T-helper 1 cell (primary cell): Measurements from ENCODE around the gene DAPK1.
"Not testable (repeated sequence)": the region's sequence is repeated elsewhere in the genome, so short reads cannot be mapped to it uniquely, and the experiment has no call there.

Experiments used
- DNase-seq, 5 donors: peaks; one replicate each; pipeline ENCODE4 v3.0.0-alpha.2; 2012 to 2020

Gene DAPK1

DNA sequence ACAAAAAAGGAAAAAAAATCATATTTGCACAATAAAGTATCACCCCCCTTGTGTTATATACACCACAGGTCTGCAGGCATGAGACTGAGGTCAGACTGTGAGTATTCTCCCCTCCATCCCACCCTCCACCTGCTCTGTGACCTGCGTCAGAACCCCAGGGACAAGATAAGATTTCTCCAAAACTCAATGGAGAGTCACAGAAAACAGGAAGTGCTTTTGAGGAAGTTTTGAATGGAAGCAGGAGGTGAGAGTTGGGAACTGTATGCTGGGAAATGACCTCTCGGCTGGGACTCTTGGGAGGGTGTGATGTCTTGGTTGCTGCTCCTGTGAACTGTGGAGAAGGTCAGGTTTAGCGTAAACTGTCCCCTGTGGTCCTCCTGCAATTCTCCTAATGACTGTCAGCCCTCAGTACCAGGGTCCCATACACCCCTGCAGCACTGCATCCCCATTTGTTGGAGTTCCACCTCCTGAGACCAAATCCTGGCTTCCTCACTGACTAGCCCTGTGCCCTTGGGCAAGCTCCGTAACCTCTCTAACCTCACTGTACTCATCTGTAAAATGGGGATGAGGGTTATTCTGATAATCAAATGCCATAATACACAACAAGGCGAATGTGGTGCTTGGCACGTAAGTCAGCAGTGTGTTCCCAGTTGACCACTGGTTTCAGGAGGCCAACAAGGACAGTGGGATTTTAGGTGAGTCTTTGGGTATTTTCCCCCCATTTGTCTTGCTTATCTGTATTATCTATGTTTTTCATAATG, 221.4 kb downstream of the DAPK1 start:
- DNase-seq, result no peak

DNA sequence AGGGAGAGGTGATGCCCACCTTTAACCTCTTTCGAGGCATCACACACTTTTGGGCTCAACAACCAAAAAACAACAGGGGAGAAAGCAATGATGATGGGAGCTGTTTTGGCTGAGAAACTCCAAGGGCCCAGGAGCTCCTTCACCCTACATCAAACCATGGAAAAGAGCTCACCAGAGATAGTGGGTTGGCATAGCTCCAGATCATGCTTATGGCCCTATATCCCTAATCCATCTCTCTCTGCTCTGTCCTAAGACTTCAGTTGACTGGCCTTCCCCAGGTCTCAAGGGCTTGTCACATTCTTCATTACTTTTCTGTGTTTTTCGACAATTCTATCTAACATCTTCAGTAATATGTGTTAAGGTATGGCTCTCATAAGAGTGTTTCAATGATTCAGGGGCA, 222.5 kb downstream of the DAPK1 start:
- no peak for DNase-seq

DNA sequence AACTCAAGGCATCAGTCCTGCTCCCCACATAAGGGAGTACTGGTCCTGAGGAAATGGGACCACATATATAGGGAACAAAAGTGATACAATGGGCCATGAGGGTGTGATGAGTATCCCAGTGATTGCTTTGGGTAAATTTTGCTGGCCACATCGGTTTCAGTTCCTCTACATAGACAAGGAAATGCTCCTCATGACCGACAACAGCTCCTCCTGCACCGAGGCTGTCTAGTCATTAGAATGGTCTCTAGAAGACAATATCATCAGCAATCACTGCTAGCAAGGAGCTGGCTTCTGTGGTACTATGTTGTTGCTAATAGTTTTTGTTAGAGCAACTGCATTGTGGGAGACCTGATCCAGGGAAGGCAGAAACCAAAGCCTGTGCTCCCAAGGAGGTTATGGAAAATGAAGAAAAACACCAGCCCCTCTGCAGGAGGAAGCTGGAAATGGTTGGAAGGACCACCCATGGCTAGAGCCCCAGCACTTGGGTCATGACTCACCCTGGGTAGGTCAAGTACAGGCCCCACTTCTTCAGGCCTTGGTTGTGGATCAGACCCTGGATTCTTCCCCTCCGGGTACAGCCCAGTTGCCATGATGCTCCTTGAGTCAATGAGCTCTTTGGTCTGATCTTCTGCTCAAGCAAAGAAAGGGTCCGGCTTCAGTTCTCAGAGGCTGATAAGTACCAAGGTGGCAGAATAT, 224.9 kb downstream of the DAPK1 start:
- DNase-seq, result no peak

DNA sequence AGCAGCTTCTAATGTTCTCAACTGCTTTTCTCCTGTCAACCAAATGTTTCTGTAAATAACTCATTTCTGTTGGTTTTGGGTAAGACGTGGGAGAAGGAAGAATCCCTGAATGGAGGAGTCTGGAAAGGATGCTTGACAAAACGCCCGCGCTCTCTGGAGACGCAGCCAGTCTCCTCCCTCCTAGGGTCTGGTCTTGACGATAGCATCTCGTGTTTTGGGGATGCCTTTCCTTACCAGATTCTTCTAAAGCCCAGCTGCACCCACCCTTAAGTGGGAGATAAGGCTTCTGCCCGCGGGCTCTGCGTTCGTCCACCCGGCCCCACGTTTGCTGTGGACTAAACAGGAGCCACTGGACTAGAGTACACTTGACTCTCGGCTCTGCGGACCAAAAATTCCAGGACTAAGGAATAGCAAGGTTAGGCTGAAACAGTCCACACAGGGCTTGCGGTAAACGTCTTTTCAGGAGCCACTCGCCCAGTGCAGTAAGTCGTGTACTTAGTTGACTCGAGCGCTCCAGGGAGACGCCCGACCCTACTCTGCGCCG, 227.8 kb downstream of the DAPK1 start:
- no peak for DNase-seq

DNA sequence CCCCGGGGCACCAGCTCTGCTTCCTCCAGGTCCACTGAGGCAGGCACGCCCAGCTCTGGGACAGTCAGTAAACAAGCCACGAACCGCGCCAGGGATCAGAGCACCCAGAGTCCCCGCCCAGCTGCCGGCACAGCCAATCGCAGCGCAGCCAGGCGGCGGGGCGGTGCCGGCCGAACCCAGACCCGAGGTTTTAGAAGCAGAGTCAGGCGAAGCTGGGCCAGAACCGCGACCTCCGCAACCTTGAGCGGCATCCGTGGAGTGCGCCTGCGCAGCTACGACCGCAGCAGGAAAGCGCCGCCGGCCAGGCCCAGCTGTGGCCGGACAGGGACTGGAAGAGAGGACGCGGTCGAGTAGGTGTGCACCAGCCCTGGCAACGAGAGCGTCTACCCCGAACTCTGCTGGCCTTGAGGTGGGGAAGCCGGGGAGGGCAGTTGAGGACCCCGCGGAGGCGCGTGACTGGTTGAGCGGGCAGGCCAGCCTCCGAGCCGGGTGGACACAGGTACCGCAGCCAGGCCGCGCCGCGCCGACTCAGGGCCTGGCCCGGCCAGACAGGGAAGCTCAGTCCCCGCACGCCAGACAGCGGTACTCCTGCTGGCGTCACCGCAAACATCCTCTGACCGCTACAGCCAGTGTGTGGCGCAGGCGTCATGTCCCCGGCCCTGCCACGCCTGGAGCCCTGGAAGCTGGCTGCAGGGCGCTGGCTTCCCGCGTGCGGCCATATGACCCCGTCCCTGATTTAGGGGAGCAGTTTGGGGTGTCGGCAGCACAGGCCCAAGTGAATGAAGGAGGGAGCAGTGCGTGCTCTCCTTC, 228.4 kb downstream of the DAPK1 start, which contains the start of gene CTSL:
Gene CTSL, plus strand, starts transcription at position 220 of the 810 bp plus-strand sequence. CDS start 1,485 bp downstream, outside the sequence.
- peak; percentile 15 to 43 (median 25) for DNase-seq

DNA sequence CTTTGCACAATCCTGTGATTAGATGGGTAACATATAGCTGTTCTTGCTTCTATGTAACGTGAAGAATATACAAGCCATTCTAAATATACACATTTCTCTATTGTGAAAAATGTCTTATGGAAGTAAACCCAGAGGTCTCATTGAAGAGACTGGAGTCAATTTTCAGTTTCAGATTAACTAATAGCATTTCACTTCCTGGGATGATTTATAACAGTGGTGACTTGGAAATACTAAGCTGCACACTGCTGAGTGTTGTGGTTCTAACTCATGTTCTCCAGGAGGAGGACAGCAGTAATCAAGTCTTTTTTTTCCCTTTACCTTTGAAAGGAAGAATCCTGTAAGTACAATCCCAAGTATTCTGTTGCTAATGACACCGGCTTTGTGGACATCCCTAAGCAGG, 231.6 kb downstream of the DAPK1 start:
- DNase-seq, result no peak

DNA sequence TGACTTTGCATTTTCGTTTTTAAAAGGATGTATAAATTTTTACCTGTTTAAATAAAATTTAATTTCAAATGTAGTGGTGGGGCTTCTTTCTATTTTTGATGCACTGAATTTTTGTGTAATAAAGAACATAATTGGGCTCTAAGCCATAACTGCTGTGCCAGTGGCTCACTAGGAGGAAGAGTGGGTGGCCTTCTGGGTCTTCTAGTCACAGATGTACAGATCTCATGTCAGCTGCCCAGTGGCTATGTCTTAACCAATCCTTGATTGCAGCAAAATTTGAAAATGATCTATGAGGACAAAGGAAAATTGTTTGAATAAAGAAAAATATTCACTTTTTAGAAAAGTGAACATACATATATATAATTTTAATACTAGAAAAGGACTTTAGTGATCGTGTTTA, 233.7 kb downstream of the DAPK1 start:
- DNase-seq, result no peak

DNA sequence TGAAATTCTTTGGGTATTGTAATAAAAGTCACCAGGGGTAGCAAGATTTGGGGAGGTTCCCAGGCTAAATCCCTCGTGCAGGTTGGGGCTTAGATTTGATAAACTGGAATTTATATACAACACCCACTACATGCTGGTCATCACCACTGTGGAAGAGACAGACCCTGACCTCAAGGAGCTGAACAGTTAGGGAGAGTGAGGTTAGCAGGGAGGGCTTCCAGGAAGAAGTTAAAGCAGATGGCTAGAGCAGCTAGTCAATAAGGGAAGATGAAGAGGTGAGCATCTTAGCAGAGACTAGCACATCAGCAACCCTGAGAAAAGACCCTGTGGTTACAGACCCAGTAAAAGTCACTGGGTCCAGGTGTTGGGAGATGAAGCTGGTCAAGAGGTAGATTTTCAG, 234.7 kb downstream of the DAPK1 start:
- DNase-seq, result no peak

DNA sequence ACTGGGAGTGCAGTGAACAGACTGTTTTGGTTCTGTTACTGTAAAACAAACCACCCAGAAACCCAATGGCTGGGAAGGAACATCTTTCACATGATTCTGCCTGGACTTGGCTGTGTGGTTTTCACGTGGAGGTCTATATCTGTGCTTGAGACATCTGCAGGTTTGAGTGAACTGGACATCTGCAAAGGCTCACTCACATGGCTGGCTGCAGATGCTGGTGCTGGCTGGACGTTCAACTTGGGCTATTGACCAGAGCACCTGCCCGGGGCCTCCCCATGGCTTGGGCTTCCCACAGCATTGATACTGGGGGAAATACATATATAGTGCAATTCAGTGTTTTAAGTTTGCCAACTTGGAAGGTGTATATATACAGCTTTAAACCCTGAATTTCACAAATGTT, 235.1 kb downstream of the DAPK1 start:
- no peak for DNase-seq

DNA sequence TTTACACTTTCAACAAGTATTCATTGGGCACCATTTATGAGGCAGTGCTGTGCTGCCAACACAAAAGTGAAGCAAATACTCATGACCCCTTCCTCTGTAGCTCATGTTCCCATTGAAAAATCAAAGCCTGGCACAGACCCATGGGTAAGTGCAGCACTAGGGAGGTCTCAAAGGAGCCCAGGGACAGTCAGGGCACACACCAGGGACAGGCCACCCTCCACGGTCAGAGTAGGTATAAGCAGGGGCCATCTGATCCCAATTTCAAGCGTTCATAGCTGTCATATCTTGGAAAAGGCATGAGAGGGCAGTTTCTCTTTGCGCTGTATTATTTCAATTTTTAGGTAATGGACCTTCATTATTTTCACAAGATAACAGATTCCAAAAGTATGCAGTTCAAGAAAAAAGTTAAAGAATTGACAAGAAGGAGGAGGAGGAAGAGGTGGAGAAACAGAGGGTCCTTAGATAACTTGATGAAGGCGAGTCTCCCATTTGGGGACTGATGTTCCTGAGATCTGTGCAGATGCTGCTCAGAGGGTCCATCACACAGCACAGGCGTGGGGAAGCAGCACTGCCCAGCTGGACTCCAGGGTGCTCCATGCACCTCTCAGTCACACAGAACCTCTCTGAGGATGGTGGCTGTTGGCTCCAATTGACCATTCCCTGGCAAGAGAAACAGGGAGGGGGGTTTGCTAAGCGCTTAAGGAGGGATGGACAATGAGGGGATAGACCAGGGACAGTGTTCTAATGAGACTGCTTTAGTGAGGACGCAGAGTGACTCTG, 235.8 kb downstream of the DAPK1 start:
- no peak for DNase-seq

DNA sequence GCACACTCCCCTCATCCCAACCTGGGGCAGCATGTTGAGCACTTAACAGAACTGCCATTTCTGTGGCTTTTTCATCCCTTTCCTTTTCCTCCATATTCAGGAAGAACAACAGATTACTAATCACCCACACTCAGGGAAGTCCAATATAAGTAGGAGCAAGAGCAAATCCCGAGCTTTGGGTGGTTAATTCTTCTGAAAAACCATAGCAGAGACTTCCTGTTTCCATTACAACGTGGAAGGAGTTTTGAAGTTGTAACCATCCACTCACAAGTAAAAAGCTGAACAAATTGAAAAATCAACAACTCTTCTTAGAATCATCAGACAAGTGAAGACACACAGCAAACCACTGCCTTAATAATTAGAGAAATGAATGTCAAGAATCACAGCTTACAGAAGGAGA, 236.4 kb downstream of the DAPK1 start:
- DNase-seq, result no peak

DNA sequence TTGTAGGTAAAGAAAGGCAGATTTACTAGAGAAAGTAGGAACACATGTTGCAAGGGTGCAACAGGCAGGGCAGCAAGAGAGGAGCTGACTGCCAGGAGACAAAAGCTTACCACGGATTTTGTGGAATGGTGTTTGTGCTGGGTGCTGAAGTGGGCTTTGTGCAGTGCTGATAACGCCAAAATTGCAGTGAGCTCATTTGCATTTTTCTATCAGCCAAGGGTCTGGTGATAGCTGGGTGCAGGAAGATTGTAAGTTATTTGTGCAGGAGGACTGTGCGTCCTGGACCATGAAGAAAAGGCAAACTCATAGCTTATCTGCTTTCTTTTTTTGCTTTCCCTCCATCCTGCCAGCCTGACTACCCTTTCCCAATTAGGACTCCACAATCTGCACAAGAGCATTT, 241.9 kb downstream of the DAPK1 start:
- DNase-seq, result no peak

DNA sequence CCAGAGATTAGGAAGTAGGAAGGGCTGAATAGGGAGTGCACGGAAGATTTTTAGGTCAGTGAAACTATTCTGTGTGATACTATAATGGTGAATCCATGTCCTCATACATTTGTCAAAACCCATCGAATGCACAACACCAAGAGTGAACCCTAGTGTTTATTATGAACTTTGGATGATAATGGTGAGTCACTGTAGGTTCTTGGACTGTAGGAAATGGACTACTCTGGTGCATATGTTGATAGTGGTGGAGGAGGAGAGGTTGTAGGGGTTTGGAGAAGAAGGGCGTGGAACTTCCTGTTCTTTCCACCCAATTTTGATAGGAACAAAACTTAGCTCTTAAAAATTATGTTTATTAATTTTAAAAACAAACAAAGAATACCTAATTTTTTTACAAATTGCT, 242.5 kb downstream of the DAPK1 start:
- DNase-seq, result no peak

DNA sequence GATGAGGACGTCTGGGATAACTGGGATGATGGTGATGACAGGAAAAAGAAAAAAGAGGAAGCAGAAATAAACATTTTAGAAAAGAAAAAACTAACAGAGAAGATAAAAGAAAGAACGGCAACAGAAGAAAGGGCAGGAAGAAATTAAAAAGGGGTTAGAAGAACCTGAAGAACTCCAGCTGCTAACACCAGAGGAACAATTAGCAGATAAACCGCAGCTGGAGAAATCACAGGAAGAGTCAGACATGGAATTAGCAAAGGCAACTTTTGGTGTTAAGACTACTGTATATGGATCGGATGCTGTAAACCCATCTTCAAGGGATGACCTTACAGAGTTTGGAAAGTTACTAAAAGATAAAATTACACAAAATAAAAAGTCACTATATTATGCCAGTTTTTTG, 243.7 kb downstream of the DAPK1 start:
- DNase-seq, result no peak

DNA sequence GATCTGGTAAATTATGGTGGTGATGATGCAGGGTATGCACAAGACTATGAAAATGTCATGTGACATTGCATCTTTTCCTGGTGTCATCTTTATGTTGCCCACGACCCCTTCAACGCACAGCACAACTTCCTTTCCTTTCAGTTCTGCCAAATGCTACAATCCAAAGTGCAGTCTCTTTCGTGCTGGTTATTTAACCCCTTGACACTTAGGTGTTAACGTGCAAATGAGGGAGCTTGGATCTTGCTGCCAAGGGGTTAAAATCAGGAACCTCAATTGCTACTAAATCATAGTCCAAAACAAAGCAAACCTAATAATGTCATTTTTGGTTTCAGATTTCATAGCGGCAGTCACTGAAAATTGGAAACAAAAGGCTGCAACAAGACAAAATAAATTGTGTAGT, 244.2 kb downstream of the DAPK1 start:
- DNase-seq, result no peak

DNA sequence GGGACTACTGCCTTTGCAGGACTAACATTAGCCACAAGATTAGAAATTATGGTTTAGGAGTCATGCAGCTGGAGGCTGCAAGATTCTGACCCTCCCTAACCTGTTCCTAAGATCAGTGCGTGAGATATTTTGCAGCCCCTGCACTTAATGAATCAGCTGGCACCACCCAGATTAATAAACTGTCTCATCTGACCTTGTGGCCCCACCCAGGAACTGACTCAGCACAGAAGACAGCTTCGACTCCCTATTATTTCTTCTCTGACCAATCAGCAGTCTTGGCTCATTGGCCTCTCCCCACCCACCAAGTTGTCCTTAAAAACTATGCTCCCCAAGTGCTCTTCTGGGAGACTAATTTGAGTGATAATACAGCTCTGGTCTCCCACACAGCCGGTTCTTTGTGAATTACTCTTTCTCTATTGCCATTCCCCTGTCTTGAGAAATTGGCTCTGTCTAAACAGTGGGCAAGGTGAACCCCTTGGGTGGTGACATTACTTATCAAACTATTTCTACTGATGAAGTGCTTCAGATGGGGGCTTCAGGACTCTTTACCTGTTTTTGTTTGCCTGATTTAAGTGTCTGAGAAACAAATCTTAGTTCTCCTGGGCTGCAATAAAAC, 245.3 kb downstream of the DAPK1 start:
- DNase-seq, result no peak

DNA sequence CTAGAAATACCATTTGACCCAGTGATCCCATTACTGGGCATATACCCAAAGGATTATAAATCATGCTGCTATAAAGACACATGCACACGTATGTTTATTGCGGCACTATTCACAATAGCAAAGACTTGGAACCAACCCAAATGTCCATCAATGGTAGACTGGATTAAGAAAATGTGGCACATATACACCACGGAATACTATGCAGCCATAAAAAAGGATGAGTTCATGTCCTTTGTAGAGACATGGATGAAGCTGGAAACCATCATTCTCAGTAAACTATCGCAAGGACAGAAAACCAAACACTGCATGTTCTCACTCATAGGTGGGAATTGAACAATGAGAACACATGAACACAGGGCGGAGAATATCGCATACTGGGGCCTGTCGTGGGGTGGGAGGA, 246.6 kb downstream of the DAPK1 start:
- not testable (repeated sequence) for DNase-seq

DNA sequence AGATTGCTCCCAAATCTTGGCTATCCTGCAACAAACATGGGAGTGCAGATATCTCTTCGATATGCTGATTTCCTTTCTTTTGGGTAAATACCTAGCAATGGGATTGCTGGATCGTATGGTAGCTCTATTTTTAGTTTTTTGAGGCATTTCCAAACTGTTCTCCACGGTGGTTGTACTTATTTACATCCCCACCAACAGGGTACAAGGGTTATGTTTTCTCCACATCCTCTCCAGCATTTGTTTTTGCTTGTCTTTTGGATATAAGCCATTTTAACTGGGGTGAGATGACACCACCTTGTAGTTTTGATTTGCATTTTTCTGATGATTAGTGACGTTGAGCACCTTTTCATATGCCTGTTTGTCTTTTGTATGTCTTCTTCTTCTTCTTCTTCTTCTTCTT, 248.5 kb downstream of the DAPK1 start:
- no peak for DNase-seq

DNA sequence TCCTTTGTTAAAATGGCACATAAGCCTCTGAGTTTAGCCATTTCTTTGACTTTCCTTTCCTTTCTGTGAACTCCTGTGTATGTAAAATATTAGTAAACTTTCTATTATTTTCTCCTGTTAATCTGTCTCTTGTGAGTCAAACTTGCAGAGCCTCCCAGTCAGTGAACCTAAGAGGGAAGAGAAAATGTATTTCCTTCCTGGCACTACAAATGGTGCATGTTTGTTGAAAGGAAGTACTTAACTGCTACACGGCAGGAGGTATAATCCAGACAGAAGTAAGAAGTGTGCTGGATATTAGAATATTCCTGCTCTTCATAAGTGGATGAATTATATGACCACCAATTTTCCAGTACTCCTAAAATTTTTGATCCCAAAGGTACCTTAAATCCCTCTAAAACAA, 251.2 kb downstream of the DAPK1 start:
- no peak for DNase-seq

DNA sequence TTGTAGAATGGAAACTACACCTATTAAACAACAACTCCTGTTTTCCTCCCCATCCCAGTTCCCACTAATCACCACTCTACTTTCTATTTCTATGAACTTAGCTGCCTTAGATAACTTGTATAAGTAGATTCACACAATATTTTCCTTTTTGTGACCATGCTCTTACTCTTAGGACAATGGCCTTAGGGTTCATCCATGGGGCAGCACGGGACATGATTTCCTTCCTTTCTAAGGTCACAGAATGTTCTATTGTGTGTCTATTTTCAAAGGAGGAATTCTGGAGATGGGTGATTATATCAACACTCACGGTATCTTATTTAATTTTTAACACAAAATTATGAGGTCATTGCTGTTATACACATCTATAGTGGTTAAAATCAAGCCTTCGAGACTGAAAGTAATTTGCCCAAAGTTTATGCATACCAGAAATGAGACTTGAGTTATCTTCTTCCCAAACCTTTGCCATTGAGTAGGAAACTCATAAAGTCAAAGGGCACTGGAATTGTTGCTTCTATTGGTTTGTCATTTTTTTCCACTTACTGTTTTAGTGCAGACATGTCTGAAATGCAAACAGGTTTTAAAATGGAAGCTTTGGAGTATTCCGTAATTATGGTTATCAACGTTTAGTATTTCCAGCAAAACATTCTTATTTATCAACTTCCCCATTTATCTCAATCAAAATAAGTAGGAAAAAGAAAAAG, 251.8 kb downstream of the DAPK1 start:
- DNase-seq, result no peak

DNA sequence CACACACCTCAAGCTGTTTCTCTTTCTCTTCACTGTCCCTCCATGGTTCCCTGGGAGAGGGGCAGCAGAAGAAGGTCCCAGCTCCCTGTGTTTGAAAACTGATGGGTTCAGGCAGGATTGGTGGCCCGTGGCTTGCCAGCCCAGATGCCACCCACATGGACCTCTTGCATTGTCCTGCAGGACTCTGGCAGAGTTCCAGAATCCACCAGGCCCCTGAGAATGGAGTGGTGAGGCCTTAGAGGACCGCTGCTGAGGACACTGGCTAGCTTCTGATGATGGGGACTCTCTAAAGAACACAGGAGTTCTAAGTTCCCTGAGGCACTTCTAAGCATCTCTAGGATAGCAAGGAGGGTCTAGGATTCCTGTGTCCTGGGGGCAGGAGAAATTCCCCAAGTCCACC, 253.1 kb downstream of the DAPK1 start:
- no peak for DNase-seq
